ENCODE results near the gene WIPF2.
"Not testable (repeated sequence)": the region's sequence is repeated elsewhere in the genome, so short reads cannot be mapped to it uniquely, and the experiment has no call there.

WIPF2 gene

GRCh38 chr17:40303009-40303657 is 84.0 kb downstream of the WIPF2 start:
- H3K4me3 Mint-ChIP-seq: no peak overlapping the region
- no peak overlapping the region for H3K27ac Mint-ChIP-seq
- H3K4me1 Mint-ChIP-seq: peaks cover 14% of the 10 kb centered on the region
- H3K27me3 Mint-ChIP-seq: no peaks in the 10 kb centered on the region
- peaks cover 40% of the 10 kb centered on the region for H3K36me3 Mint-ChIP-seq
- no peaks in the 10 kb centered on the region for H3K9me3 Mint-ChIP-seq
- DNase-seq: peak; percentile 71
- CTCF ChIA-PET: interaction anchor here (0.7 to 17.3 kb wide), 17 partner anchors 10 to 231 kb away, joined by 3 to 370 read pairs (median 7); partner anchors contain the start of genes CDC6 and GJD3

- CTCF ChIA-PET: interaction anchor here (0.7 to 17.3 kb wide), 17 partner anchors 9 to 230 kb away, joined by 3 to 370 read pairs (median 7); partner anchors contain the start of genes CDC6 and GJD3
- Mint-ChIP-seq H3K4me3 (no peak overlapping the region), H3K36me3 (peaks cover 34% of the 10 kb centered on the region), H3K27me3 (no peaks in the 10 kb centered on the region), H3K4me1 (peaks cover 14% of the 10 kb centered on the region), H3K9me3 (no peaks in the 10 kb centered on the region), H3K27ac (no peak overlapping the region)
- no peak for DNase-seq
These were observed 84.8 kb downstream of the WIPF2 start for GRCh38 chr17:40303708-40304551.

- CTCF ChIA-PET: interaction anchor here (1.2 to 17.3 kb wide), 5 partner anchors 12 to 53 kb away, joined by 4 to 370 read pairs (median 12); partner anchors contain the start of gene GJD3
- DNase-seq, H3K27ac Mint-ChIP-seq, H3K27me3 Mint-ChIP-seq, H3K4me3 Mint-ChIP-seq, H3K9me3 Mint-ChIP-seq: not testable (repeated sequence)
- H3K4me1 Mint-ChIP-seq: peaks cover 14% of the 10 kb centered on the region
- peaks cover 29% of the 10 kb centered on the region for H3K36me3 Mint-ChIP-seq
These were observed 85.4 kb downstream of the WIPF2 start for GRCh38 chr17:40304552-40304863.

- not testable (repeated sequence) for H3K27ac Mint-ChIP-seq, H3K9me3 Mint-ChIP-seq
- CTCF ChIA-PET: interaction anchor here (0.9 to 17.3 kb wide), 6 partner anchors 12 to 53 kb away, joined by 4 to 370 read pairs (median 9); partner anchors contain the start of gene GJD3
These were observed 85.8 kb downstream of the WIPF2 start for GRCh38 chr17:40304866-40305265.

GRCh38 chr17:40306395-40306794 is 87.3 kb downstream of the WIPF2 start:
- Mint-ChIP-seq H3K9me3 (no peaks in the 10 kb centered on the region), H3K27ac (no peak overlapping the region), H3K27me3 (no peaks in the 10 kb centered on the region), H3K36me3 (peaks cover 23% of the 10 kb centered on the region), H3K4me3 (no peak overlapping the region), H3K4me1 (peaks cover 21% of the 10 kb centered on the region)
- CTCF ChIA-PET: interaction anchor here (1.1 to 17.3 kb wide), 5 partner anchors 11 to 51 kb away, joined by 4 to 370 read pairs (median 6); partner anchors contain the start of gene GJD3
- DNase-seq: peak; percentile 17

More at GRCh38 chr17:40304866-40305265, 85.8 kb downstream of the WIPF2 start:
- H3K36me3 Mint-ChIP-seq: peaks cover 29% of the 10 kb centered on the region
- not testable (repeated sequence) for H3K4me3 Mint-ChIP-seq, H3K27me3 Mint-ChIP-seq, DNase-seq
- peaks cover 14% of the 10 kb centered on the region for H3K4me1 Mint-ChIP-seq

- Mint-ChIP-seq H3K27ac (no peak overlapping the region), H3K27me3 (no peaks in the 10 kb centered on the region), H3K9me3 (no peaks in the 10 kb centered on the region), H3K4me3 (no peak overlapping the region), H3K4me1 (peaks cover 28% of the 10 kb centered on the region), H3K36me3 (peaks cover 18% of the 10 kb centered on the region)
- DNase-seq: peak; percentile 31
- CTCF ChIA-PET: interaction anchor here (0.8 to 17.3 kb wide), 11 partner anchors 8 to 112 kb away, joined by 3 to 370 read pairs (median 4); partner anchors contain the start of gene GJD3
These were observed 88.1 kb downstream of the WIPF2 start for GRCh38 chr17:40307001-40307730.

GRCh38 chr17:40307740-40308239 is 88.7 kb downstream of the WIPF2 start:
- peaks cover 15% of the 10 kb centered on the region for H3K36me3 Mint-ChIP-seq
- H3K4me3 Mint-ChIP-seq: no peak overlapping the region
- no peak overlapping the region for H3K27ac Mint-ChIP-seq
- CTCF ChIA-PET: interaction anchor here (0.8 to 17.3 kb wide), 10 partner anchors 9 to 113 kb away, joined by 3 to 370 read pairs (median 5); partner anchors contain the start of gene GJD3
- peaks cover 31% of the 10 kb centered on the region for H3K4me1 Mint-ChIP-seq
- peak; percentile 18 for DNase-seq
- no peaks in the 10 kb centered on the region for H3K27me3 Mint-ChIP-seq
- no peaks in the 10 kb centered on the region for H3K9me3 Mint-ChIP-seq

- Mint-ChIP-seq H3K4me1 (peaks cover 26% of the 10 kb centered on the region), H3K27me3 (no peaks in the 10 kb centered on the region), H3K4me3 (no peak within 1 kb of the TSS), H3K27ac (no peak within 1 kb of the TSS), H3K36me3 (peaks cover 3% of the 10 kb centered on the region), H3K9me3 (no peaks in the 10 kb centered on the region)
- CTCF ChIA-PET: interaction anchor here (0.9 to 17.3 kb wide), 4 partner anchors 8 to 48 kb away, joined by 3 to 370 read pairs (median 3); partner anchors contain the start of gene GJD3
- peak; percentile 35 for DNase-seq
These were observed 90.2 kb downstream of the WIPF2 start, which contains the start of gene RARA for GRCh38 chr17:40309031-40309948. RARA (plus strand) TSS chr17:40309180; CDS start chr17:40331219, 22,039 bp downstream.

GRCh38 chr17:40309949-40310510 is 90.9 kb downstream of the WIPF2 start:
- CTCF ChIA-PET: interaction anchor here (0.9 to 17.3 kb wide), 5 partner anchors 7 to 48 kb away, joined by 3 to 370 read pairs (median 3); partner anchors contain the start of gene GJD3
- peaks cover 30% of the 10 kb centered on the region for H3K4me1 Mint-ChIP-seq
- H3K27ac Mint-ChIP-seq: no peak overlapping the region
- peak; percentile 18 for DNase-seq
- no peaks in the 10 kb centered on the region for H3K36me3 Mint-ChIP-seq
- no peaks in the 10 kb centered on the region for H3K27me3 Mint-ChIP-seq
- H3K9me3 Mint-ChIP-seq: no peaks in the 10 kb centered on the region
- no peak overlapping the region for H3K4me3 Mint-ChIP-seq

GRCh38 chr17:40310882-40311391 is 91.8 kb downstream of the WIPF2 start:
- DNase-seq: peak; percentile 19
- Mint-ChIP-seq H3K4me3 (no peak overlapping the region), H3K4me1 (peaks cover 38% of the 10 kb centered on the region), H3K27me3 (no peaks in the 10 kb centered on the region), H3K9me3 (no peaks in the 10 kb centered on the region), H3K27ac (no peak overlapping the region), H3K36me3 (no peaks in the 10 kb centered on the region)
- CTCF ChIA-PET: interaction anchor here (0.8 to 17.3 kb wide), 3 partner anchors 17 to 47 kb away, joined by 3 to 370 read pairs (median 4); partner anchors contain the start of gene GJD3

- peak; percentile 17 for DNase-seq
- Mint-ChIP-seq H3K4me3 (no peak overlapping the region), H3K27ac (no peak overlapping the region), H3K9me3 (no peaks in the 10 kb centered on the region), H3K27me3 (no peaks in the 10 kb centered on the region), H3K36me3 (no peaks in the 10 kb centered on the region), H3K4me1 (peaks cover 45% of the 10 kb centered on the region)
- CTCF ChIA-PET: interaction anchor here (0.8 to 17.3 kb wide), 2 partner anchors 29 to 46 kb away, joined by 4 to 370 read pairs; partner anchors contain the start of gene GJD3
These were observed 92.5 kb downstream of the WIPF2 start for GRCh38 chr17:40311575-40311974.

- DNase-seq: peak; percentile 16
- CTCF ChIA-PET: interaction anchor here (1.2 to 17.3 kb wide), 2 partner anchors 9 to 45 kb away, joined by 4 to 370 read pairs; partner anchors contain the start of gene GJD3
- H3K4me3 Mint-ChIP-seq: no peak overlapping the region
- no peak overlapping the region for H3K27ac Mint-ChIP-seq
- H3K27me3 Mint-ChIP-seq: no peaks in the 10 kb centered on the region
- H3K36me3 Mint-ChIP-seq: no peaks in the 10 kb centered on the region
- peaks cover 48% of the 10 kb centered on the region for H3K4me1 Mint-ChIP-seq
- H3K9me3 Mint-ChIP-seq: no peaks in the 10 kb centered on the region
These were observed 93.1 kb downstream of the WIPF2 start for GRCh38 chr17:40312131-40312731.
